Measurements from ENCODE around the gene TTLL9. TPM values are rescaled to one million over a fixed set of nuclear protein-coding genes. Genes with fewer than 3 reads are reported as not detected.

TTLL9 gene
- total and polyA plus RNA-seq, 10 of the 15 experiments (the other 5 are each of a cell fraction or from before 2014, with no cell fraction given) = 0.03 to 0.77 (median 0.11) TPM; not detected in 2

DNA sequence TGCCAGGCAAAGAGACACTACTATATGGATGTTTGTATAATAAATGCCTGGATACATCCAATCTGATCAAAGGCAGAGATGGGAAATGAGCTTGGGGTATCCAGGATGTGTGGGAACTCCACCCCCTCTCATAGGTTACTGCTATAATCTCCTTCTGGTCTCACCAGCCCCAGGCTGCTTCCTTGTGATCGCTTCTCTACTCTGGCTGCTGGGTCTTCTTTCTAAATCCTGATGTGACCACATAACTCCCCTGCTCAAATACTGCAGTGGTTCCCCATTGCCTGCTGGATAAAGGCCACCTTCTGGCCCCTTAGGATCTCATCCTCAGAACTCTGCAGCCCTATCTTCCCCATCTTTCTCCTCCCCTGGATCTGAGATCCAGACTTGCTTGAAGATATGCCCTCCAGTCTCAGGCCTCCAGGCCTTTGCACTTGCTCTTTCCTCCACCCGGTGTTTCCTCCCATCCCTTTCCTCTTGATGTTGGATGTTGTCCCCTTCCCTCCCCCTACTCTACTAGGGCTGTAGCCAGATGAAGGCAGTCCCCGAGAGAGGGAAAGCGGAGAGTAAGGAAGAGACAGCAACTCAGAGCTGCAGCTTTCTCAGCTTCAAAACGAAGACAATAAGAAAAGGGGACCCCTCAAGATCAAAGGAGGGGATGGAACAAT lies 96.7 kb downstream of the TTLL9 start:
- BruUV-seq (replicated peaks) = no TSS peak
- H3K79me2 ChIP-seq (ENCODE audit: control insufficient read depth, insufficient read depth, low read length) = no peaks in the 10 kb centered on the region
- FAIRE-seq (no peak), DNase-seq (ENCODE audit: low read depth, low spot score) (no peak), ATAC-seq (no peak)
- H4K20me1 ChIP-seq (ENCODE audit: control insufficient read depth, insufficient read depth) = peaks cover 2% of the 10 kb centered on the region; the same call in 1 of the 2 replicates
- H3K9ac ChIP-seq (ENCODE audit: control insufficient read depth, insufficient read depth, low read length) = no peak overlapping the region
- H3K9me3 ChIP-seq (replicated peaks; ENCODE audit: control insufficient read depth, insufficient read depth, low read length) = no peaks in the 10 kb centered on the region
- no peak overlapping the region for H3K4me3 ChIP-seq
- peaks cover 0 to 2% of the 10 kb centered on the region in 2 experiments; a peak in 3 of 4 replicates for H3K27me3 ChIP-seq (replicated peaks in 1 of 2; ENCODE audit: control insufficient read depth in 2 of 2, insufficient read depth in 2 of 2, low read length in 1 of 2)
- intact Hi-C loops (cut with micrococcal nuclease; ENCODE audit: unreplicated experiment) (no loop called here), in situ Hi-C loops (cut with MboI) (no loop called here)
- TF ChIP-seq YBX1 (IDR thresholded peaks at IDR 0.05) = no peak
- no peak for TF ChIP-seq PAX8 (IDR thresholded peaks at IDR 0.05)
- TF ChIP-seq ATF7 (IDR thresholded peaks at IDR 0.05; ENCODE audit: low read depth) = no peak
- TF ChIP-seq, protein P1, sequence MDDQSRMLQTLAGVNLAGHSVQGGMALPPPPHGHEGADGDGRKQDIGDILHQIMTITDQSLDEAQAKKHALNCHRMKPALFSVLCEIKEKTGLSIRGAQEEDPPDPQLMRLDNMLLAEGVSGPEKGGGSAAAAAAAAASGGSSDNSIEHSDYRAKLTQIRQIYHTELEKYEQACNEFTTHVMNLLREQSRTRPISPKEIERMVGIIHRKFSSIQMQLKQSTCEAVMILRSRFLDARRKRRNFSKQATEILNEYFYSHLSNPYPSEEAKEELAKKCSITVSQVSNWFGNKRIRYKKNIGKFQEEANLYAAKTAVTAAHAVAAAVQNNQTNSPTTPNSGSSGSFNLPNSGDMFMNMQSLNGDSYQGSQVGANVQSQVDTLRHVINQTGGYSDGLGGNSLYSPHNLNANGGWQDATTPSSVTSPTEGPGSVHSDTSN (IDR thresholded peaks at IDR 0.05; ENCODE audit: insufficient replicate concordance, low read depth, low read length) = no peak
- no peak for TF ChIP-seq CHD2 (IDR thresholded peaks at IDR 0.05; ENCODE audit: borderline replicate concordance, low read depth, low read length)
- no peak for TF ChIP-seq BHLHE40 (IDR thresholded peaks at IDR 0.05; ENCODE audit: borderline replicate concordance in 1 of 2, low read depth in 2 of 2, low read length in 1 of 2)
- TF ChIP-seq KAT2A (conservative IDR thresholded peaks at IDR 0.05; ENCODE audit: control insufficient read depth, low read depth, low read length) = no peak
- TF ChIP-seq CBX3 (IDR thresholded peaks at IDR 0.05; ENCODE audit: borderline replicate concordance, low read depth) = no peak
- RAD21 ChIA-PET (ENCODE audit: unreplicated experiment) = interaction anchor here (1.0 kb wide), 1 partner anchor 137 kb away, joined by 3 read pairs; no protein-coding TSS in a partner anchor
- H3K4me2 ChIP-seq (ENCODE audit: control insufficient read depth, insufficient read depth) = no peak overlapping the region
- H3K36me3 ChIP-seq (ENCODE audit: control insufficient read depth in 2 of 2, insufficient read depth in 2 of 2, low read length in 1 of 2) = no peaks in the 10 kb centered on the region
- SMC1A ChIA-PET (ENCODE audit: uncharacterized antibody, unreplicated experiment) = interaction anchor here (1.1 to 1.5 kb wide), 3 partner anchors 14 to 124 kb away, joined by 3 to 6 read pairs (median 3); no protein-coding TSS in a partner anchor
- H2AFZ ChIP-seq (ENCODE audit: control insufficient read depth, low read depth, low read length) = no peak overlapping the region
- H3K27ac ChIP-seq (ENCODE audit: control insufficient read depth, insufficient read depth) = no peak overlapping the region
- POLR2A ChIA-PET = no interaction called here
- WGBS (ENCODE audit: insufficient coverage, insufficient replicate concordance, low lambda C conversion rate, missing lambda C conversion rate) = 15% methylated on average over 5 of the region's 5 CpGs
- no peaks in the 10 kb centered on the region for H3K4me1 ChIP-seq (ENCODE audit: control insufficient read depth, insufficient read depth, low read length)
- CTCF ChIA-PET = interaction anchor here (0.8 to 2.3 kb wide), 3 partner anchors 65 to 121 kb away, joined by 3 to 5 read pairs (median 3); no protein-coding TSS in a partner anchor
